Measurements from ENCODE around the gene OR13H1.

GRCh38 chrX:131544218-131544617, 344 bp downstream of the OR13H1 start:
- no peak for TF ChIP-seq POLR2A (IDR thresholded peaks at IDR 0.05)
- no peak for TF ChIP-seq CTCF (IDR thresholded peaks at IDR 0.05)
